Brain microvascular endothelial cell (primary cell): ENCODE data around the gene TULP4.

Experiments
- DNase-seq: peaks from one replicate; pipeline ENCODE4 v3.0.0-alpha.2; 2020
- H3K27ac ChIP-seq: fragments of 250-450 bp; sonication (Bioruptor Pico); 2 replicates; pipeline ENCODE4 v1.5.1; 2020; ENCODE audit warnings: mild to moderate bottlenecking, moderate library complexity
- H3K27me3 ChIP-seq: fragments of 250-450 bp; sonication (Bioruptor Pico); replicated peaks from 2 replicates; pipeline ENCODE4 v1.5.1; 2020; ENCODE audit warnings: mild to moderate bottlenecking
- H3K36me3 ChIP-seq: fragments of 250-450 bp; sonication (Bioruptor Pico); replicated peaks from 2 replicates; pipeline ENCODE4 v1.5.1; 2020; ENCODE audit warnings: mild to moderate bottlenecking
- H3K4me3 ChIP-seq: 2 replicates; pipeline ENCODE4 v1.5.1; 2011; ENCODE audit warnings: low read depth, mild to moderate bottlenecking, control low read depth, low read length, moderate library complexity
- in situ Hi-C: cut with HindIII; loops from 2 replicates; pipeline ENCODE4 v1.10.0; 2017; ENCODE audit warnings: low sequenced_read_pairs, low pct_ligation_motif_present
- TF ChIP-seq, protein P1 (sequence below): IDR thresholded peaks from 2 replicates; pipeline ENCODE4 v1.5.1; 2011; ENCODE audit warnings: low read depth, mild to moderate bottlenecking, moderate library complexity, low read length, control low read depth, inconsistent platforms; ENCODE audit errors: missing control alignments

The TULP4 gene

DNA sequence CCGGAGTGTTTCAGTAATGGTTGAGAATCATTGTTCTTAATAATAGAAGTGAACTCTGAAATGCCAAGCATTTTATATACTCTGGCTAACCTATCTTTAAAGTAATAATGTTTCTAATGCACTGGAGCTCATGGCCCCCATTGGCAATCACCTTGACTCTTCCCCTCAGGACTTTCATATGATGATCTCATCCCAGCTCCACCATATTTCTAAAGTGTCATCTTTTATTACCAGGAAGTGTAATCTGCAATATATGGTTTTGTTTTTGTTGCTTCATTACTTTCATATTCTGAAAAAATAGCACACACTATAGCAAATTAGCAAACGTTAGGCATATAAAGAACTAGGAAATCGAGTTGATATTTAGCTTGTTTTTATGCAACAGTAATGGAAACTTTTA lies 60.3 kb downstream of the TULP4 start:
- no peak overlapping the region for H3K27ac ChIP-seq
- DNase-seq = no peak
- no peak overlapping the region for H3K4me3 ChIP-seq
- in situ Hi-C loops = no loop called here
- TF ChIP-seq, protein P1, sequence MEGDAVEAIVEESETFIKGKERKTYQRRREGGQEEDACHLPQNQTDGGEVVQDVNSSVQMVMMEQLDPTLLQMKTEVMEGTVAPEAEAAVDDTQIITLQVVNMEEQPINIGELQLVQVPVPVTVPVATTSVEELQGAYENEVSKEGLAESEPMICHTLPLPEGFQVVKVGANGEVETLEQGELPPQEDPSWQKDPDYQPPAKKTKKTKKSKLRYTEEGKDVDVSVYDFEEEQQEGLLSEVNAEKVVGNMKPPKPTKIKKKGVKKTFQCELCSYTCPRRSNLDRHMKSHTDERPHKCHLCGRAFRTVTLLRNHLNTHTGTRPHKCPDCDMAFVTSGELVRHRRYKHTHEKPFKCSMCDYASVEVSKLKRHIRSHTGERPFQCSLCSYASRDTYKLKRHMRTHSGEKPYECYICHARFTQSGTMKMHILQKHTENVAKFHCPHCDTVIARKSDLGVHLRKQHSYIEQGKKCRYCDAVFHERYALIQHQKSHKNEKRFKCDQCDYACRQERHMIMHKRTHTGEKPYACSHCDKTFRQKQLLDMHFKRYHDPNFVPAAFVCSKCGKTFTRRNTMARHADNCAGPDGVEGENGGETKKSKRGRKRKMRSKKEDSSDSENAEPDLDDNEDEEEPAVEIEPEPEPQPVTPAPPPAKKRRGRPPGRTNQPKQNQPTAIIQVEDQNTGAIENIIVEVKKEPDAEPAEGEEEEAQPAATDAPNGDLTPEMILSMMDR = no peak
- H3K36me3 ChIP-seq = no peaks in the 10 kb centered on the region
- no peaks in the 10 kb centered on the region for H3K27me3 ChIP-seq

DNA sequence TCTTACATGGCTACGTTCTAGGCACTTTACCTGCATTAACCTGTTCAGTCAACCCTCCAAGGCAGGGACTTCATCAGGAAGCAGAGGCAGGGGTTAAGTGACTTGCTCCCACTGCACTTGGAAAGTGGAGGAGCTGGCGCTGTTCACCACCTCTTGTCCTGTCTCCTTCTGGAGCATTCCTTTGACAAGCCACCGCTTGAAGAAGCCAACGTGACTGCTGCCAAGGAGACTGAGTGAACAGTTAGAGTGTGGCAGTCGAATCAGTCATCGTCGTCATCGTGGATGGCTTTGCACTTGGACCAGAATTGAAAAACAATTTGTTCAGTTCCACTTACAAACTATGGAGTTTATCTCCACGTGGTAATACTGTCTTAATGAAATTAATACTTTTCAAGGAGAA lies 60.9 kb downstream of the TULP4 start:
- Histone ChIP-seq H3K27ac (no peak overlapping the region), H3K36me3 (no peaks in the 10 kb centered on the region), H3K27me3 (no peaks in the 10 kb centered on the region), H3K4me3 (no peak overlapping the region)
- DNase-seq = no peak
- TF ChIP-seq, protein P1 = no peak
- in situ Hi-C loops = no loop called here

DNA sequence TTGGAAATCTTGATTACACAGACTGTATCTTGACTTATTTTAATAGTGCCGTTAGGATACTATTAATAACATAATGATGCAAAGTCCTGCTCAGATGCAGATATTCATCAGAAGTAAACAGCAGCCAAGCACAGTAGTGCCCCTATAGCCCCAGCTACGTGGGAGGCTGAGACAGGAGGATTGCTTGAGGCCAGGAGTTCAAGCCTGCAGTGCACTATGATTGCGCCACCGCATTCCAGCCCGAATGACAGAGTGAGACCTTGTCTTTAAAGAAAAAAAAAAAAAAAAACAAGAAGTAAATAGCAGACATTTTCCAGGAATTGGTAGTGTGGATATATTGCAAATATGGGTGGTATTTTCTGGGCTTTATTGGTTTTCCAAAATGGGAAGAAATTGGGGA lies 61.8 kb downstream of the TULP4 start:
- Histone ChIP-seq H3K27ac (no peak overlapping the region), H3K36me3 (no peaks in the 10 kb centered on the region), H3K27me3 (no peaks in the 10 kb centered on the region), H3K4me3 (no peak overlapping the region)
- TF ChIP-seq, protein P1 = no peak
- in situ Hi-C loops = no loop called here
- DNase-seq = peak; percentile 19

DNA sequence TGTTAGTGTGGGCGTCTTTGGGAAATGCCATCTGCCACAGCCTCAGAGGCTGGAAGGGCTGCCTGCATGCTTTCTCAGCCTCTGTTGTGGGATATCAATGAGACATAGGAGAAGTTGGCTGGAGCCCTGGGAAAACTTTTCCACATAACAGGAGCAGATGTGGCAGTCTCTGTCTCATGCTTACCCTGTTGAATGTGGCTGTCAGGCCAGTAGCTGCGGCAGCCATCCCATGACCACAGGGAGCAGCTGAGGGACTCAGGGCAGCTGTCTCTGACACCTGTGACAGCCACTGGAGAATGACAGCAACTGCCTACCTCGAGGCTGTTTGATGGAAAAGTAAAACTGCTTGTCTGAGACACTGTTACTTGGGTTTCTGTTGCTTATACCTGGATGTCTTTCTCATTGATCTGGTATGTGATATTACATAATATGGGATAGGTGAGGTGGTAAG lies 64.4 kb downstream of the TULP4 start:
- Histone ChIP-seq H3K27ac (no peak overlapping the region), H3K36me3 (no peaks in the 10 kb centered on the region), H3K4me3 (no peak overlapping the region), H3K27me3 (no peaks in the 10 kb centered on the region)
- TF ChIP-seq, protein P1 = no peak
- DNase-seq = no peak
- in situ Hi-C loops = no loop called here

DNA sequence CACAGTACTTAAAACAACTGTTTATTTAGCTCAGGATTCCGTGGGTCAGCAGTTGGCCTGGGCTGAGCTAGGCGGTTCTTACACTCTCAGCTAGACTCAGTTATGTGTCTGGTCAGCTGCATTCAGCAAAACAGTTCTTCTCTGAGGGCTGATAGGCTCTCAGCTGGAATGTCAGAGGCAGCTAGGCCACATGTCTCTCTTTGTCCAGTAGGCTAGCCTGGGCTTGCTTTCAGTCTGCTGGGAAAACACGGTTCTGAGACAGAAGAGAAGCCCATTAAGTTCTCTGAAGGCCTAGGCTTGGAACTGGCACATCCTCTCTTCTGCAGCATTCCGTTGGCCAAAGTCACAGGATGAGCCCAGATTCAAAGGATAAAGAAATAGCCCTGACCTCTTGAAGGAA lies 65.6 kb downstream of the TULP4 start:
- H3K36me3 ChIP-seq = no peaks in the 10 kb centered on the region
- H3K27ac ChIP-seq = no peak overlapping the region
- DNase-seq = peak; percentile 48
- TF ChIP-seq, protein P1 = no peak
- no peak overlapping the region for H3K4me3 ChIP-seq
- no peaks in the 10 kb centered on the region for H3K27me3 ChIP-seq
- in situ Hi-C loops = no loop called here

DNA sequence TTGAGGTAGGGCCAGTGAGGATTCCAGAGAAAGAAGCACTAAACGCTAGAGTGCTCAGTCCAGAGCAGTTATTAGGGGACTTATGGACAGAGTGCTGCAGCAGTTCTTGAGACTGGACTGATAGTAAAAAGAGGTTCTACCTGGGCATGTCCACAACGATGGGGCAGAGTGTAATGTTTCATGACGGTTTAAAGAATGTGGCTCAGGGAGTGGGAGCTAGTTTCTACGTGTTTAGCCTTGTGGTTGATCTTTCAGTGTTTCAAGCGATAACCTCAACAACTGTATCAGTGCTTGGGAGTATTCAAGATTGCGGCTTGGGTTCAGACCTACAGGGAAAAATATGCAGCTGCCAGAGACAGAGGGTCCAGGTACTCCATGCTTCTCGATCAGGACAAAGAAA lies 67.1 kb downstream of the TULP4 start:
- Histone ChIP-seq H3K27me3 (no peaks in the 10 kb centered on the region), H3K36me3 (no peaks in the 10 kb centered on the region), H3K27ac (no peak overlapping the region), H3K4me3 (no peak overlapping the region)
- TF ChIP-seq, protein P1 = no peak
- DNase-seq = no peak
- in situ Hi-C loops = no loop called here
